Trophoblast cell (in vitro differentiated cells and primary cell): ENCODE data around the gene GPR35.

Experiments used
- DNase-seq, 2 donors: peaks; one replicate each; pipeline ENCODE4 v3.0.0-alpha.2; 2016
- H2AFZ ChIP-seq: 2 replicates; pipeline ENCODE4 v1.6.1; 2013; ENCODE audit warnings: low read length, moderate library complexity, mild to moderate bottlenecking; ENCODE audit not compliant: insufficient read depth, poor library complexity
- H2AK5ac ChIP-seq: 2 replicates; pipeline ENCODE4 v1.6.1; 2013; ENCODE audit warnings: mild to moderate bottlenecking, low read length
- H2BK120ac ChIP-seq: 2 replicates; pipeline ENCODE4 v1.6.1; 2013; ENCODE audit warnings: low read length, mild to moderate bottlenecking, moderate library complexity; ENCODE audit not compliant: insufficient read depth, poor library complexity
- H2BK12ac ChIP-seq: 2 replicates; pipeline ENCODE4 v1.6.1; 2013; ENCODE audit warnings: mild to moderate bottlenecking, low read length, moderate library complexity
- H2BK5ac ChIP-seq: 2 replicates; pipeline ENCODE4 v1.6.1; 2013; ENCODE audit warnings: low read length, low read depth, moderate library complexity, mild to moderate bottlenecking; ENCODE audit not compliant: poor library complexity
- H3K14ac ChIP-seq: 2 replicates; pipeline ENCODE4 v1.6.1; 2013; ENCODE audit warnings: mild to moderate bottlenecking, low read length
- H3K18ac ChIP-seq: 2 replicates; pipeline ENCODE4 v1.6.1; 2013; ENCODE audit warnings: mild to moderate bottlenecking, low read length
- H3K23ac ChIP-seq: 2 replicates; pipeline ENCODE4 v1.6.1; 2013; ENCODE audit warnings: low read length
- H3K27ac ChIP-seq: 2 replicates; pipeline ENCODE4 v1.5.1; 2013; ENCODE audit warnings: low read depth, mild to moderate bottlenecking, inconsistent platforms, low read length, moderate library complexity
- H3K27me3 ChIP-seq: 2 replicates; pipeline ENCODE4 v1.6.1; 2013; ENCODE audit warnings: inconsistent platforms, mild to moderate bottlenecking, low read length, moderate library complexity; ENCODE audit not compliant: insufficient read depth
- H3K36me3 ChIP-seq, 2 experiments: 1 replicate in 1 of 2; 2 replicates in 1 of 2; pipeline ENCODE4 v1.6.1; 2013; ENCODE audit warnings: low read length in 2 of 2, mild to moderate bottlenecking in 2 of 2, moderate library complexity in 1 of 2; ENCODE audit not compliant: insufficient read depth in 2 of 2, control insufficient read depth in 1 of 2
- H3K4ac ChIP-seq: 2 replicates; pipeline ENCODE4 v1.6.1; 2013; ENCODE audit warnings: low read depth, mild to moderate bottlenecking, low read length, moderate library complexity
- H3K4me1 ChIP-seq, 2 experiments: 1 replicate in 1 of 2; 2 replicates in 1 of 2; pipeline ENCODE4 v1.6.1; 2013; ENCODE audit warnings: low read length in 2 of 2, mild to moderate bottlenecking in 2 of 2, moderate library complexity in 1 of 2; ENCODE audit not compliant: insufficient read depth in 2 of 2, control insufficient read depth in 1 of 2
- H3K4me2 ChIP-seq: 2 replicates; pipeline ENCODE4 v1.6.1; 2013; ENCODE audit warnings: inconsistent platforms, mild to moderate bottlenecking, low read length, moderate library complexity
- H3K4me3 ChIP-seq: 2 replicates; pipeline ENCODE4 v1.5.1; 2013; ENCODE audit warnings: mild to moderate bottlenecking, low read depth, low read length, inconsistent platforms
- H3K79me1 ChIP-seq: one replicate; pipeline ENCODE4 v1.6.1; 2013; ENCODE audit warnings: low read length
- H3K79me2 ChIP-seq: 2 replicates; pipeline ENCODE4 v1.6.1; 2013; ENCODE audit warnings: low read length, mild to moderate bottlenecking; ENCODE audit not compliant: control insufficient read depth, insufficient read depth, poor library complexity
- H3K9ac ChIP-seq: 2 replicates; pipeline ENCODE4 v1.6.1; 2013; ENCODE audit warnings: mild to moderate bottlenecking, low read length
- H3K9me3 ChIP-seq: 2 replicates; pipeline ENCODE4 v1.6.1; 2013; ENCODE audit warnings: low read depth, mild to moderate bottlenecking, control low read depth, inconsistent platforms, low read length; ENCODE audit not compliant: insufficient read depth
- H4K12ac ChIP-seq: 2 replicates; pipeline ENCODE4 v1.6.1; 2013; ENCODE audit warnings: low read depth, mild to moderate bottlenecking, low read length, moderate library complexity
- H4K8ac ChIP-seq: 2 replicates; pipeline ENCODE4 v1.6.1; 2013; ENCODE audit warnings: low read depth, mild to moderate bottlenecking, low read length, moderate library complexity
- H4K91ac ChIP-seq: one replicate; pipeline ENCODE4 v1.6.1; 2013; ENCODE audit warnings: low read depth, mild to moderate bottlenecking, low read length, moderate library complexity
- WGBS: extraction: QIAGEN DNeasy Blood & Tissue Kit; methylation state at CpG from one replicate; pipeline ENCODE4 v1.1.7; 2013; ENCODE audit warnings: missing lambda C conversion rate; ENCODE audit not compliant: insufficient read length, insufficient coverage; ENCODE audit errors: extremely low coverage; 5-methylcytosine and 5-hydroxymethylcytosine counted together

The GPR35 gene

DNA sequence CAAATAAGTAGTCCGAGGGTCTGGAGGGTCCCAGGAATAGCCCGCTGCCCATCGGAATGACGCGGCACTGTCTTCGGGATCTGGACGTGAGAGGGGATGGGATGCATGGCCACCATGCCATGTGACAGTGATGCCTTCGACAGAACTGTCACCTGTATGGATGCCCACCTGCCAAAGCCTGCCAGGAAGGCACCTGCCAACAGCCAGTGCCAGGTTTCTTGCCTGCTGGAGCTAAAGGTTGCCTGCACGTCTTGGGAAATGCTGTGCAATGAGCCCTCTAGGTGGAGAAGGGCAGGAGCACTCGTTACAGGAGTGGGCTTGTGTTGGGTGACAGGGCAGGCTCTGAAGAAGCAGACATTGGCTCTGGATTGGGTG is 20.5 kb downstream of the GPR35 start:
- no CpG with 5 or more reads among the region's 10 CpGs for WGBS
- no peaks in the 10 kb centered on the region for H3K79me1 ChIP-seq

DNA sequence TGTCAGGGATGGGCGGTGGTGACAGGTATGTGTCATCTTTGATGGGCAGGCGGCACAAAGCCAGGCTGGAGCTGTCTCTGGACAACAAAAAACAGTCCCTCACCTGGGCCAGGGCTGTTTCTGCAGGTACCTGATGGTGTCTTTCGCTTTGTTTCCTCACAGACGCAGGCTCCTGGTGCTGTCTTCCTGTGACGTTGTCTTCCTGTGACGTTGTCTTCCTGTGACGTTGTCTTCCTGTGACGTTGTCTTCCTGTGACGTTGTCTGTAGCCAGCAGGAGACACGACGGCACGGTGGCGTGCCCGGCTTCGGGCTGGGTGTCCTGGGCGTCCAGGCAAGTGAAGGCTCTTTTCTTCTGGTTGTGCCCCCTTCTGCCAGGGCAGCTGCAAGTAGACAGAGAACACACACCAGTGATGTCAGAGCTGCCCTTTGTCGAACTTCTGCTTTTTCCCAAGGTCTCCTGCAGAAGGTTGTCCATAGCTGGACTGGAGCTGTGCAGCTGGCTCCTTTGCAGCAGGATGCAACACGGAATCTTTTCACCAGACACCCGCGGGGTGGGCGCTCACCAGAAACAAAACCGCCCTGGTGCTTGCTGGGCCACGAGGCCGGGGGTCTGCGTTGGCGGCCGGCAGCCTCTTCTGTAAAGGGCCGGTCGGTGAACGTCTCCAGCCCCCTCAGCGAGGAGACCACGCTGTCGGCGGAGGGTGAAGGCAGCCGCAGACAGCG is 21.1 kb downstream of the GPR35 start:
- no peak overlapping the region for H2AFZ ChIP-seq
- H3K27ac ChIP-seq: no peak overlapping the region
- no CpG with 5 or more reads among the region's 36 CpGs for WGBS
- no peak overlapping the region for H2BK5ac ChIP-seq
- H3K18ac ChIP-seq: no peak overlapping the region
- H3K27me3 ChIP-seq: no peaks in the 10 kb centered on the region
- DNase-seq: no peak
- H4K8ac ChIP-seq: no peak overlapping the region
- H3K79me2 ChIP-seq: no peaks in the 10 kb centered on the region
- H3K4me2 ChIP-seq: no peak overlapping the region
- H4K91ac ChIP-seq: no peak overlapping the region
- no peak overlapping the region for H2BK120ac ChIP-seq
- H3K23ac ChIP-seq: no peak overlapping the region
- H4K12ac ChIP-seq: no peak overlapping the region
- H3K4me3 ChIP-seq: no peak overlapping the region
- no peaks in the 10 kb centered on the region for H3K36me3 ChIP-seq
- H3K79me1 ChIP-seq: no peaks in the 10 kb centered on the region
- peaks cover 5% of the 10 kb centered on the region for H3K9me3 ChIP-seq
- no peak overlapping the region for H3K9ac ChIP-seq
- no peak overlapping the region for H3K14ac ChIP-seq
- H2AK5ac ChIP-seq: no peak overlapping the region
- no peak overlapping the region for H2BK12ac ChIP-seq
- H3K4me1 ChIP-seq: no peaks in the 10 kb centered on the region
- no peak overlapping the region for H3K4ac ChIP-seq

More for the DNA sequence above, 20.5 kb downstream of the GPR35 start:
- Histone ChIP-seq H4K12ac (no peak overlapping the region), H2BK12ac (no peak overlapping the region), H4K8ac (no peak overlapping the region), H3K23ac (no peak overlapping the region), H3K27me3 (no peaks in the 10 kb centered on the region), H3K36me3 (no peaks in the 10 kb centered on the region), H2BK120ac (no peak overlapping the region), H4K91ac (no peak overlapping the region), H3K18ac (no peak overlapping the region), H3K9me3 (peaks cover 5% of the 10 kb centered on the region), H2AK5ac (no peak overlapping the region), H3K9ac (no peak overlapping the region), H3K4ac (no peak overlapping the region), H3K4me2 (no peak overlapping the region), H3K4me3 (no peak overlapping the region), H2AFZ (no peak overlapping the region), H3K14ac (no peak overlapping the region), H2BK5ac (no peak overlapping the region), H3K79me2 (no peaks in the 10 kb centered on the region), H3K4me1 (no peaks in the 10 kb centered on the region), H3K27ac (no peak overlapping the region)
- no peak for DNase-seq

DNA sequence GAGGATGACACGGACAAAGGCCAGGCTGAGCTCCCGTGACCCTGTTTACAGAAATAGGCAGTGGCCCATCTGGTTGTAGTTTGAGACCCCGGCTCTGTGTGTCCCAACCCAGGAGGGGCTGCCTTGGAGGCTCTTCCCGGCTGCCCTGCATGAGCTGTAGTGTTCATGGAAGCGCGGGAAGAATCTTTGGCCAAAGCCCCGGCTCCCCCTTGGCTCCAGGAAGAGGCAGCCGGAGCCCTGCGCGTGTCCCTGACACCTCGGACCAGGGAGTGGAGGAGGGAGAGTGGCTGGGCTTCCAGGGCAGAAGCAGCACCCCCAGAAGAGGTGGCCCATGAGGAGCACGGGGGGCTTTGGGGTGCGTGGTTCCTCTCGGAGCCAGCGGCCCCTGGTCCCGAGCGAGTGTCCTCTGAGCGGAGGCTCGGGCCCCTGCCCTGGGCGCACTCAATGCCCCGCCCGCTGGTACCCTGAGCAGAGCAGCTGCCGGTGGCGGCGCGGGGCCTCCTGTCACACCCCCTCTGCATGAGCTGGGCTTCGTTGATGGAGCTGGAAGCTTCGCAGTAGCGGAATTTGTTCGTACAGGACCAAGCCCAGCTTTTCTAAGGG is 21.7 kb downstream of the GPR35 start:
- no peak overlapping the region for H2AK5ac ChIP-seq
- no peaks in the 10 kb centered on the region for H3K4me1 ChIP-seq
- H2BK120ac ChIP-seq: no peak overlapping the region
- no peak overlapping the region for H4K8ac ChIP-seq
- no peak overlapping the region for H3K14ac ChIP-seq
- H4K12ac ChIP-seq: no peak overlapping the region
- no peak overlapping the region for H3K4ac ChIP-seq
- no peaks in the 10 kb centered on the region for H3K79me1 ChIP-seq
- no peak overlapping the region for H3K27ac ChIP-seq
- H3K27me3 ChIP-seq: no peaks in the 10 kb centered on the region
- no peak overlapping the region for H2BK5ac ChIP-seq
- no peak for DNase-seq
- H3K79me2 ChIP-seq: no peaks in the 10 kb centered on the region
- H3K18ac ChIP-seq: no peak overlapping the region
- peaks cover 6% of the 10 kb centered on the region for H3K9me3 ChIP-seq
- H3K23ac ChIP-seq: no peak overlapping the region
- no peak overlapping the region for H2BK12ac ChIP-seq
- no peak overlapping the region for H4K91ac ChIP-seq
- no peak overlapping the region for H3K4me3 ChIP-seq
- no peak overlapping the region for H3K4me2 ChIP-seq
- H2AFZ ChIP-seq: no peak overlapping the region
- WGBS: no CpG with 5 or more reads among the region's 30 CpGs
- no peaks in the 10 kb centered on the region for H3K36me3 ChIP-seq
- H3K9ac ChIP-seq: no peak overlapping the region

DNA sequence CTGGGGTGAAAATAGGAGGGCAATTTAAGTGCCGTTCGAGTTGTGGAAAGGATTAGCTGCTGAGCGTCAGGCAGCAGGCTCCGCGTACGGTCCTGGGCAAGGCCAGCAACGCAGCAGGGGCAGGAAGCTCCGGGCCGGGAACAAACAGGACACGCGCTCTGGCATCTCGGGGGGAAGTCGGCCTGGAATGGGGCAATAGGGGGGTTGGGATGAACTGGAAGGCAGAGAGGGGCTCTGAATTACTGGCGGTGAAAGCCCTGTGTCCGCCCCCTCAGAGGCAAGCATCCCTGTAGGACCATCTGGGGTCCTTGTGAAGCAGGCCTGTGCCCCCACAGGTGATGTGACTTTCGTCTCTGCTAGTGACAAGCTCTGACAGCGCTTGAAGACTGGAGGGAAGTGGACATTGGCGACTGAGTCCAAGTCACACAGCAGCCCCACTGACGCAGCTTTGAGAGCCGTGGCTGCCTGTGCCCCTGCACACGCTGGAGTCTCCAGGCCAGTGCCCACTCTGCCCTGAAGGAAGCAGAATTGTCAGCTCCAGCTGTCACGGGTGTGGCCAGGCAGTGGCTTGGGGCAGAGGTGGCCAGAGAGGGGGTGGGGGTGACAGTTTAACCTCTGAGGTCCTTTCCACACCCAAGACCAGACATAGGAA is 22.3 kb downstream of the GPR35 start:
- Histone ChIP-seq H2AFZ (no peak overlapping the region), H2AK5ac (no peak overlapping the region), H3K18ac (no peak overlapping the region), H3K27me3 (no peaks in the 10 kb centered on the region), H3K9ac (no peak overlapping the region), H2BK12ac (no peak overlapping the region), H2BK5ac (no peak overlapping the region), H3K9me3 (peaks cover 6% of the 10 kb centered on the region), H3K79me1 (no peaks in the 10 kb centered on the region), H4K12ac (no peak overlapping the region), H3K14ac (no peak overlapping the region), H3K4me1 (no peaks in the 10 kb centered on the region), H3K36me3 (no peaks in the 10 kb centered on the region), H3K4me3 (no peak overlapping the region), H2BK120ac (no peak overlapping the region), H3K23ac (no peak overlapping the region), H3K27ac (no peak overlapping the region), H4K8ac (no peak overlapping the region), H4K91ac (no peak overlapping the region), H3K4ac (no peak overlapping the region), H3K79me2 (no peaks in the 10 kb centered on the region), H3K4me2 (no peak overlapping the region)
- no peak for DNase-seq
- no CpG with 5 or more reads among the region's 22 CpGs for WGBS
